Measurements from ENCODE around the gene PLK2. TPM values are rescaled to one million over a fixed set of nuclear protein-coding genes. Genes with fewer than 3 reads are reported as not detected.

PLK2 gene
- total RNA-seq, 3 donors from 2014 or later (not counting 1 experiment from before 2014, with no cell fraction given) = 18.3 to 30.0 (median 22.0) TPM

GRCh38 chr5:58458141-58458742 lies 1.6 kb downstream of the PLK2 start:
- no peak for ATAC-seq
- peaks cover 15 to 16% of the 10 kb centered on the region in 2 donors for H3K4me1 Mint-ChIP-seq
- intact Hi-C loops (cut with micrococcal nuclease) = no loop called here
- H3K4me3 Mint-ChIP-seq = peak overlapping the region; percentile 91
- peaks cover 13% of the 10 kb centered on the region for H3K27me3 ChIP-seq (ENCODE audit: control insufficient read depth, insufficient read depth, low read length)
- TF ChIP-seq CTCF (IDR thresholded peaks at IDR 0.05) = no peak
- peaks cover 6 to 22% of the 10 kb centered on the region in 2 donors for H3K27me3 Mint-ChIP-seq (ENCODE audit: low read depth in 2 of 2)
- H3K36me3 ChIP-seq (ENCODE audit: control insufficient read depth, insufficient read depth, low read length) = no peaks in the 10 kb centered on the region
- H3K4me3 ChIP-seq (ENCODE audit: low read length) = no peak overlapping the region
- peak overlapping the region in 1 of 2 donors; percentile 84 for H3K27ac Mint-ChIP-seq
- 91% methylated on average over 5 of the region's 7 CpGs for WGBS (ENCODE audit: insufficient coverage)
- no peaks in the 10 kb centered on the region for H3K9me3 ChIP-seq (ENCODE audit: control insufficient read depth, insufficient read depth, low read length)
- H3K9me3 Mint-ChIP-seq = no peaks in the 10 kb centered on the region
- no peak overlapping the region for H3K27ac ChIP-seq (ENCODE audit: low read length)
- H3K36me3 Mint-ChIP-seq = peaks cover 9% of the 10 kb centered on the region
- peak in 1 of 2 donors; percentile 6 for DNase-seq
- peaks cover 18% of the 10 kb centered on the region for H3K4me1 ChIP-seq (ENCODE audit: control insufficient read depth, insufficient read depth, low read length)

DNA sequence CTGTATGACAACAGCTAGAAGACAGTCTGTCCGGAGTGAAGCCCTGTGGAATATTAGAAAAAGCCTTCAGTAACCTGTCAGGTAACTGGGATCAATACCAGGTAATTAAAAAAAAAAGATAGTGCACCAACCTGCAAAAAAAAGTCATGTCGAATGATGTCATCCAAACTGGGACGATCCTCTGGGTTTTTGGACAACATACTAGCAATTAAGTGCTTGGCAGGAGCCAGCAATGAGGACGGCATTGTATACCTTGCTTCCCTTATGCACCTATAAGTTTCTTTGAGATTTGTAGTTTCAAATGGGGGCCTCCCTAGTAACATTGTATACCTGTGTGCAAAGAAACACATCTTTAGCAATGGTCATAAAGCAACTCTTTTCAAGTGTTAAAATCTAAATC lies 2.8 kb downstream of the PLK2 start:
- WGBS (ENCODE audit: insufficient coverage) = 94% methylated on average over 4 of the region's 4 CpGs
- no peak overlapping the region for H3K4me3 Mint-ChIP-seq

GRCh38 chr5:58456486-58456885 lies 3.4 kb downstream of the PLK2 start:
- no peak for TF ChIP-seq CTCF (IDR thresholded peaks at IDR 0.05)
- H3K36me3 Mint-ChIP-seq = peaks cover 9% of the 10 kb centered on the region
- Histone ChIP-seq H3K9me3 (ENCODE audit: control insufficient read depth, insufficient read depth, low read length) (no peaks in the 10 kb centered on the region), H3K27me3 (ENCODE audit: control insufficient read depth, insufficient read depth, low read length) (peaks cover 13% of the 10 kb centered on the region), H3K36me3 (ENCODE audit: control insufficient read depth, insufficient read depth, low read length) (no peaks in the 10 kb centered on the region), H3K4me1 (ENCODE audit: control insufficient read depth, insufficient read depth, low read length) (peaks cover 18% of the 10 kb centered on the region), H3K27ac (ENCODE audit: low read length) (no peak overlapping the region), H3K4me3 (ENCODE audit: low read length) (no peak overlapping the region)
- WGBS (ENCODE audit: insufficient coverage) = no CpG with 5 or more reads among the region's 1 CpG
- ATAC-seq (no peak), DNase-seq (no peak)
- intact Hi-C loops (cut with micrococcal nuclease) = no loop called here
- H3K27ac Mint-ChIP-seq = no peak overlapping the region
- peaks cover 16 to 30% of the 10 kb centered on the region in 2 donors for H3K27me3 Mint-ChIP-seq (ENCODE audit: low read depth in 2 of 2)
- no peak overlapping the region for H3K4me3 Mint-ChIP-seq
- H3K4me1 Mint-ChIP-seq = peaks cover 15 to 16% of the 10 kb centered on the region in 2 donors
- H3K9me3 Mint-ChIP-seq = no peaks in the 10 kb centered on the region

More for the DNA sequence above, 2.8 kb downstream of the PLK2 start:
- TF ChIP-seq CTCF (IDR thresholded peaks at IDR 0.05) = no peak
- Mint-ChIP-seq H3K9me3 (no peaks in the 10 kb centered on the region), H3K27me3 (ENCODE audit: low read depth in 2 of 2) (peaks cover 11 to 24% of the 10 kb centered on the region in 2 donors), H3K27ac (no peak overlapping the region), H3K36me3 (peaks cover 9% of the 10 kb centered on the region), H3K4me1 (peaks cover 15 to 16% of the 10 kb centered on the region in 2 donors)
- no peak for DNase-seq
- Histone ChIP-seq H3K9me3 (ENCODE audit: control insufficient read depth, insufficient read depth, low read length) (no peaks in the 10 kb centered on the region), H3K27me3 (ENCODE audit: control insufficient read depth, insufficient read depth, low read length) (peaks cover 13% of the 10 kb centered on the region), H3K36me3 (ENCODE audit: control insufficient read depth, insufficient read depth, low read length) (no peaks in the 10 kb centered on the region), H3K4me3 (ENCODE audit: low read length) (no peak overlapping the region), H3K4me1 (ENCODE audit: control insufficient read depth, insufficient read depth, low read length) (peaks cover 18% of the 10 kb centered on the region), H3K27ac (ENCODE audit: low read length) (no peak overlapping the region)
- intact Hi-C loops (cut with micrococcal nuclease) = no loop called here
- no peak for ATAC-seq

DNA sequence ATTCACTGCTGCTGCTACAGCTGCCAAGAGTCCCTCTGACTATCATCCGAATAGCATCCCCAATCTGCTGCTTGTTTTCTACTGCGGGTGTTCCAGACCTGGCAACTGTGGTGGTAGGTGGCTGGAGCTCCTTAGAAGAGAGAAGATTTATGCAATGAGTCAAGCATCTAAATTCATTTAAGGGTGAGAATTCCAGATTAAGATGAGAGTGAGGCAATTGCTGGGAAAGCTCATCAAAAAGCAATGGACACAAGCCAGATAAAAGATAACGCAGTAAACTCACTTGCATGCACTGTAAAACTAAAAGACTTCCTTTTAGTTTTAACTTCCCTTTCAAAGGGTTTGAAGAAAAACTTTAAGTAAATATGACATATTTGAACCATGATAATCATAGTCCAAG lies 3.9 kb downstream of the PLK2 start:
- H3K9me3 ChIP-seq (ENCODE audit: control insufficient read depth, insufficient read depth, low read length) = no peaks in the 10 kb centered on the region
- Mint-ChIP-seq H3K4me3 (no peak overlapping the region), H3K27ac (no peak overlapping the region), H3K9me3 (no peaks in the 10 kb centered on the region), H3K4me1 (peaks cover 12 to 13% of the 10 kb centered on the region in 2 donors), H3K27me3 (ENCODE audit: low read depth in 2 of 2) (peaks cover 16 to 30% of the 10 kb centered on the region in 2 donors), H3K36me3 (peaks cover 9% of the 10 kb centered on the region)
- WGBS (ENCODE audit: insufficient coverage) = 94% methylated on average over 2 of the region's 3 CpGs
- H3K36me3 ChIP-seq (ENCODE audit: control insufficient read depth, insufficient read depth, low read length) = no peaks in the 10 kb centered on the region
- DNase-seq = no peak
- no peak for TF ChIP-seq CTCF (IDR thresholded peaks at IDR 0.05)
- no peak overlapping the region for H3K27ac ChIP-seq (ENCODE audit: low read length)
- H3K27me3 ChIP-seq (ENCODE audit: control insufficient read depth, insufficient read depth, low read length) = peaks cover 13% of the 10 kb centered on the region
- intact Hi-C loops (cut with micrococcal nuclease) = no loop called here
- ATAC-seq = no peak
- H3K4me3 ChIP-seq (ENCODE audit: low read length) = no peak overlapping the region
- H3K4me1 ChIP-seq (ENCODE audit: control insufficient read depth, insufficient read depth, low read length) = peaks cover 18% of the 10 kb centered on the region

All from natural killer cell (primary cell).